Fibroblast of the aortic adventitia (primary cell): ENCODE data around the gene PCYT1A. TPM values are rescaled to one million over a fixed set of nuclear protein-coding genes. Genes with fewer than 3 reads are reported as not detected.

ENCODE experiments used
- DNase-seq: peaks from one replicate; pipeline ENCODE4 v3.0.0-alpha.2; 2010; ENCODE audit warnings: low read depth
- H3K4me3 ChIP-seq: 2 replicates; pipeline ENCODE4 v1.5.1; 2011; ENCODE audit warnings: low read depth, mild to moderate bottlenecking, control low read depth, low read length, moderate library complexity
- total RNA-seq: library from RNA; depleted of rRNA; stranded (reverse); fragments of >200 nt; gene quantifications from 2 replicates; pipeline ENCODE4 v1.2.3, GENCODE V29; 2012; ENCODE audit warnings: low replicate concordance
- TF ChIP-seq, protein P1 (sequence below): IDR thresholded peaks from 2 replicates; pipeline ENCODE4 v1.5.1; 2011; ENCODE audit warnings: mild to moderate bottlenecking, low read length, control low read depth, inconsistent platforms; ENCODE audit not compliant: insufficient read depth

Gene PCYT1A
- total RNA-seq, 1 donor, result 80.8 TPM

DNA sequence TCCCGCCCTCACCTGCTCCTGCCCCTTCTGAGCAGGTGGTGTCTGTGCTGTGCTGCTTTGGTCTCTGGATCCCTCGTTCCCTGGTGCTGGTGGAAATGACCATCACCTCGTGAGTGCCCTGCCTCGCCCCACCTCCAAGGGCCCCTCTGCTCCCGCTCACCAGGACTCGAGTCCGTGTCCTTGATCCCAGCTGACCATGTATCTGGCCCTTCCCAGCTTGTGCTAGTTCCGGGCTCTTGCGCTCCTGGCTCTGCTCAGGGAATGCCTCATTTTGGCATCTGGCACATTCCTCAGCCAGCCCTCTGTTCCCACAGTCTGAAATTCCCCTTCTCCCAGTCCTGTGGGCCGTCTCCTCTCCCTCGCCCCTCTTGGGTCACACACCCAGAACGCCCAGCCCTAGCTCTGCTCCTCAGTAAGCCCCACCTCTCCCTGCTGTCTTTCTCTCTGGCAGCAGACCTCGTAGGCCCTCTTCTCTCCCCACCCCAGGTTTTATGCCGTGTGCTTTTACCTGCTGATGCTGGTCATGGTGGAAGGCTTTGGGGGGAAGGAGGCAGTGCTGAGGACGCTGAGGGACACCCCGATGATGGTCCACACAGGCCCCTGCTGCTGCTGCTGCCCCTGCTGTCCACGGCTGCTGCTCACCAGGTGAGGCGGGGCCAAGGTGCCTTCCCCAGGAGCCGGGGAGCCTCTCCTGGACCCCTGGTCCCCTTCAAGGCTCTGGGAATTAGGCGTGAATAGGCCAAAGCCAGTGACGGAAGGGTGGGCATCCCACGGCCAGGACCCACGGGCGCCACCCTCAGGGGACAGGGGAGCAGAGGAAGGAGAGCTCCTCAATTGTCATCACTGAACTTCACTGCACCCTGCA is 59.7 kb downstream of the PCYT1A start:
- DNase-seq, result peak; percentile 49
- H3K4me3 ChIP-seq, result no peak overlapping the region
- TF ChIP-seq, protein P1, sequence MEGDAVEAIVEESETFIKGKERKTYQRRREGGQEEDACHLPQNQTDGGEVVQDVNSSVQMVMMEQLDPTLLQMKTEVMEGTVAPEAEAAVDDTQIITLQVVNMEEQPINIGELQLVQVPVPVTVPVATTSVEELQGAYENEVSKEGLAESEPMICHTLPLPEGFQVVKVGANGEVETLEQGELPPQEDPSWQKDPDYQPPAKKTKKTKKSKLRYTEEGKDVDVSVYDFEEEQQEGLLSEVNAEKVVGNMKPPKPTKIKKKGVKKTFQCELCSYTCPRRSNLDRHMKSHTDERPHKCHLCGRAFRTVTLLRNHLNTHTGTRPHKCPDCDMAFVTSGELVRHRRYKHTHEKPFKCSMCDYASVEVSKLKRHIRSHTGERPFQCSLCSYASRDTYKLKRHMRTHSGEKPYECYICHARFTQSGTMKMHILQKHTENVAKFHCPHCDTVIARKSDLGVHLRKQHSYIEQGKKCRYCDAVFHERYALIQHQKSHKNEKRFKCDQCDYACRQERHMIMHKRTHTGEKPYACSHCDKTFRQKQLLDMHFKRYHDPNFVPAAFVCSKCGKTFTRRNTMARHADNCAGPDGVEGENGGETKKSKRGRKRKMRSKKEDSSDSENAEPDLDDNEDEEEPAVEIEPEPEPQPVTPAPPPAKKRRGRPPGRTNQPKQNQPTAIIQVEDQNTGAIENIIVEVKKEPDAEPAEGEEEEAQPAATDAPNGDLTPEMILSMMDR, result no peak

DNA sequence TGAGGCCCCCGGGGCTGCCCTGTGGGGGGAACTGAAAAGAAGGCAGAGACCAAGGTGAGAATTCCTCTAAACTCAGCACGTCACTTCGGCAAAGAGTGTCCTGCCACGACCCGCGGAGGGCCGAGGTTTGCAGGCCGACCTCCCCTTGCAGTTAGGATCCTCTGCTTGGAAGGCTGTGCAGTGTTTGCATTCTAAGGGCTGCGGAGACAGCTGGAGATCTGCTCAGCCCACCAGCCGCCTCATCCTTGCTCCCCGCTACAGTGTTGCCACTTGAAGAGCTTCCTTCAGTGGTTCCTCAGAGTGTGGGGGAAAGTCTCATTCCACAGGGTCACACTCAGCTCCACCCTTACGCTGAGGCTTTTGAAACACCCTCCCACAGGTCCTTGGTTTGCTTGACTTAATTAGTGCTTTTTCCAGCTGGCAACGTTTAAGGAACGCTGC is 60.4 kb downstream of the PCYT1A start:
- TF ChIP-seq, protein P1, result no peak
- no peak overlapping the region for H3K4me3 ChIP-seq
- no peak for DNase-seq

DNA sequence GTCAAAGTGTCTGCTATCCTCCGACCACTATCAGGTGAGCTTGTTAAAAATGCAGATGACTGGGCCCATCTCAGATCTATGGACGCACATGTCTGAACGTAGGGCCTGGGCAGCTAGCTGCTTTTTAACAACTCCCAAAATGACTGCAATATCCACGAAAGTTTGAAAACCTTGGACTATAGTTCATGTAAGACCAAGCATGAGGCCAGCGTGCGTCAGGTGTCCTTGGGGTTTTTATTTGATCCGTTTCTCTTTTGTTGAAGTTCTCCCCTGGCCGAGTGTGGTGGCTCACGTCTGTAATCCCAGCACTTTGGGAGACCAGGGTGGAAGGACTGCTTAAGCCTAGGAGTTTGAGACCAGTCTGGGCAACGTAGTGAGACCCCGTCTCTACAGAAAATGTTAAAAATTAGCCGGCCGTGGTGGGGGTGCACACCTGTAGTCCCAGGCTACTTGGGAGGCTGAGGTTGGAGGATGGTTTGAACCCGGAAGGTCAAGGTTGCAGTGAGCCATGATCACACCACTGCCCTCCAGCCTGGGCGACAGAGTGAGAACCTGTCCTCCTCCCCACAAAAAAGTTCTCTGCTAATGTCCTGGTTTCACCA is 61.7 kb downstream of the PCYT1A start:
- TF ChIP-seq, protein P1, result no peak
- no peak for DNase-seq
- H3K4me3 ChIP-seq, result no peak overlapping the region

DNA sequence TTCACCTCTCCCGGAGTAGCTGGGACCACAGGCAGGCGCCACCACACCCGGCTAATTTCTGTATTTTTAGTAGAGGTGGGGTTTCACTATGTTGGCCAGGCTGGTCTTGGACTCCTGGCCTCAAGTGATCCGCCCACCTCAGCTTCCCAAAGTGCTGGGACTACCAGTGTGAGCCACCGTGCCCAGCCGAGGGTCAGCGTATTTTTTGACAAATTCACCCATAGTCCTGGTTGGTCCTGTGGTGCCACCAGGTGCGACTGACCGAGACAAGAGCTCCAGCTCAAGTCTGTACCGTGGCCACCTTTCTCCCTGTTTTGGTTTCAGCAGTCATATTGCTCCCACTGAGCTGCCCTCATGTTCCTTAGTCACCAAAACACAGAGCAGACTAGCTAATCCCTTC is 62.4 kb downstream of the PCYT1A start:
- no peak overlapping the region for H3K4me3 ChIP-seq
- TF ChIP-seq, protein P1, result no peak
- DNase-seq, result no peak

DNA sequence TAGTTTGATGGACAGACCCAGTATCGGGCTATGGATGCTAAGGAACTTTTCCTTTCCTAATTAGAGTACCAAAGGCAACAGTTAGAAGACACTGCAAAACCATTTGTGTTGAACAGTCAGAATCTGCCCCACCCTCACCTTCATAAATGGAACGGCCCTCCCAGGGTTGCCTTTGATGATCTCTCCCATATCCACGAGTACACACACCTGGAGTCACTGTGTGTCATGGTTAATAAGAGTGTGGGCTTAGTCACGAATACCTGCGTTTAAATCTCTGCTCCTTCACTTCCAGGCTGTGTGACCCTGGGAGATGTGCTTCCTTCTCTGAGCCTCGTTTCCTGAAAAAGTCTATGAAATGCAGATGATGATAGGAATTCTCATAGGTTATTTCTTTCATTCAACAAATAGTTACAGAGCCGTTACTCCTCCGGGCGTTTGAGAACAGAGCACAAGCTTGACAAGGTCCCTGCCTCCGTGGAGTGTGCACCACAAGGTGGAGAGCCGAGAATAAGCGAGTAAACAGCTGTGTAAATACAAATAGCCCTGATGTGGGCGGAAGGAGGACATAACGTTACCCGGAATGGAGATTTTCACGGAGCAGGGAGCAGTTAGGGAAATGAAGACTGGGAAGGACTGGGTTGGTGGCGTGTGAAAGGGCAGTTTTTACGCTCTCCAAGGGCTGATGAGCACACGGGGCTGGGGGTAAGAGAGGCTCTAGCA is 64.5 kb downstream of the PCYT1A start:
- DNase-seq, result no peak
- TF ChIP-seq, protein P1, result no peak
- H3K4me3 ChIP-seq, result no peak overlapping the region

DNA sequence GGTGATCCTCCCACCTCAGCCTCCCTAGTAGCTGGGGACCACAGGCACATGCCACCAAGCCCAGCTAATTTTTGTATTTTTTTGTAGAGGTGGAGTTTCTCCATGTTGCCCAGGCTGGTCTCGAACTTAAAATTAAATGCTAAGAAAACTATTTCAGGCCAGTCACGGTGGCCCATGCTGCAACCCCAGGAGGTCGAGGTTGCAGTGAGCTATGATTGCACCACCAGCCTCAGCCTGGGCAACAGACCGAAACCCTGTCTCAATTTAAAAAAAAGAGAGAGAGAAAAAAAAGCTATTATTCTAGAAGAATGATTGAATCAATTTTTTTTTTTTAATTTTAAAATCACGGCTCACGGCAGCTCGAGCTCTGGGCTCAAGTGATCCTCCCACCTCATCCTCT is 66.5 kb downstream of the PCYT1A start:
- no peak overlapping the region for H3K4me3 ChIP-seq
- no peak for DNase-seq
- TF ChIP-seq, protein P1, result no peak
